IMR-90 (cell line): Measurements from ENCODE around the gene PPP1R1C. TPM values are rescaled to one million over a fixed set of nuclear protein-coding genes. Genes with fewer than 3 reads are reported as not detected.

Source experiments
- ATAC-seq: fragments of 200-7000 bp; cut with Tn5 transposase; 2 replicates; pipeline ENCODE4 v1.9.1; 2020; ENCODE audit warnings: low read depth, mild to moderate bottlenecking, moderate library complexity
- BruUV-seq: library from RNA; stranded (reverse); fragments of 400-500 nt; replicated peaks from 2 replicates; lab custom pipeline; 2021; lab: Mats Ljungman, UMichigan
- CTCF ChIA-PET: fragments of 300-600 bp; formaldehyde crosslinking; extraction: SDS; loops from one replicate; lab custom pipeline; 2021; ENCODE audit warnings: antibody characterized with exemption; lab: Yijun Ruan, JAX
- POLR2A ChIA-PET: fragments of 300-600 bp; sonication (Branson Sonifier 250); formaldehyde crosslinking; loops from one replicate; lab custom pipeline; 2022; ENCODE audit warnings: antibody characterized with exemption; ENCODE audit not compliant: unreplicated experiment; lab: Charles Lee
- DNase-seq: peaks from one replicate; pipeline ENCODE4 v3.0.0; 2013
- H2AFZ ChIP-seq: replicated peaks from 2 replicates; pipeline ENCODE3; 2013; ENCODE audit warnings: low read length, mild to moderate bottlenecking; ENCODE audit not compliant: poor library complexity
- H2AK5ac ChIP-seq: 2 replicates; pipeline ENCODE4 v1.6.1; 2013; ENCODE audit warnings: low read depth, low read length, inconsistent platforms
- H2AK9ac ChIP-seq: replicated peaks from 2 replicates; pipeline ENCODE3; 2013; ENCODE audit warnings: mild to moderate bottlenecking, low read depth, low read length, moderate library complexity; ENCODE audit not compliant: poor library complexity
- H2BK120ac ChIP-seq: 2 replicates; pipeline ENCODE4 v1.6.1; 2013; ENCODE audit warnings: low read depth, low read length, inconsistent platforms
- H2BK15ac ChIP-seq: 3 replicates; pipeline ENCODE4 v1.6.1; 2013; ENCODE audit warnings: low read depth, low read length, inconsistent platforms
- H2BK20ac ChIP-seq: 2 replicates; pipeline ENCODE4 v1.6.1; 2013; ENCODE audit warnings: low read depth, mild to moderate bottlenecking, inconsistent platforms, low read length, moderate library complexity
- H2BK5ac ChIP-seq: 2 replicates; pipeline ENCODE4 v1.6.1; 2013; ENCODE audit warnings: mild to moderate bottlenecking, low read depth, low read length, inconsistent platforms; ENCODE audit not compliant: poor library complexity, severe bottlenecking
- H3K14ac ChIP-seq: replicated peaks from 2 replicates; pipeline ENCODE4 v1.6.1; 2013; ENCODE audit warnings: low read depth, low read length, inconsistent platforms
- H3K18ac ChIP-seq: 2 replicates; pipeline ENCODE4 v1.6.1; 2013; ENCODE audit warnings: low read depth, low read length, control low read depth
- H3K23ac ChIP-seq: 2 replicates; pipeline ENCODE4 v1.6.1; 2013; ENCODE audit warnings: low read depth, low read length, inconsistent platforms
- H3K27ac ChIP-seq: 2 replicates; pipeline ENCODE4 v1.5.1; 2013; ENCODE audit warnings: mild to moderate bottlenecking, control low read depth, low read length; ENCODE audit not compliant: insufficient read depth
- H3K27me3 ChIP-seq: 2 replicates; pipeline ENCODE4 v1.6.1; 2013; ENCODE audit warnings: low read length; ENCODE audit not compliant: control insufficient read depth, insufficient read depth
- H3K36me3 ChIP-seq: 2 replicates; pipeline ENCODE4 v1.6.1; 2013; ENCODE audit warnings: low read length, mixed read lengths; ENCODE audit not compliant: control insufficient read depth, insufficient read depth
- H3K4ac ChIP-seq: 2 replicates; pipeline ENCODE4 v1.6.1; 2013; ENCODE audit warnings: low read depth, low read length, inconsistent platforms
- H3K4me1 ChIP-seq: 2 replicates; pipeline ENCODE4 v1.6.1; 2013; ENCODE audit warnings: low read length, mixed read lengths; ENCODE audit not compliant: control insufficient read depth, insufficient read depth
- H3K4me2 ChIP-seq: 2 replicates; pipeline ENCODE4 v1.6.1; 2013; ENCODE audit warnings: low read depth, mild to moderate bottlenecking, control low read depth, low read length, moderate library complexity
- H3K4me3 ChIP-seq: 2 replicates; pipeline ENCODE4 v1.5.1; 2013; ENCODE audit warnings: low read depth, mild to moderate bottlenecking, control low read depth, low read length, moderate library complexity; ENCODE audit not compliant: insufficient read depth
- H3K56ac ChIP-seq: 2 replicates; pipeline ENCODE4 v1.6.1; 2013; ENCODE audit warnings: low read length, inconsistent platforms; ENCODE audit not compliant: insufficient read depth; ENCODE audit errors: extremely low read depth
- H3K79me1 ChIP-seq, 2 experiments: 2 replicates each; pipeline ENCODE4 v1.6.1; 2013; ENCODE audit warnings: low read length in 2 of 2, inconsistent platforms in 1 of 2, low read depth in 1 of 2
- H3K9ac ChIP-seq: 2 replicates; pipeline ENCODE4 v1.6.1; 2013; ENCODE audit warnings: low read depth, low read length, control low read depth
- H3K9me1 ChIP-seq: 2 replicates; pipeline ENCODE4 v1.6.1; 2013; ENCODE audit warnings: low read length, inconsistent platforms; ENCODE audit not compliant: insufficient read depth
- H3K9me3 ChIP-seq: 2 replicates; pipeline ENCODE4 v1.6.1; 2013; ENCODE audit warnings: low read length; ENCODE audit not compliant: control insufficient read depth, insufficient read depth
- H4K20me1 ChIP-seq: 2 replicates; pipeline ENCODE4 v1.6.1; 2013; ENCODE audit warnings: low read length, inconsistent platforms; ENCODE audit not compliant: insufficient read depth
- H4K5ac ChIP-seq: 2 replicates; pipeline ENCODE4 v1.6.1; 2013; ENCODE audit warnings: mild to moderate bottlenecking, low read depth, low read length, control low read depth
- H4K8ac ChIP-seq, 2 experiments: 2 replicates each; pipeline ENCODE4 v1.6.1; 2013; ENCODE audit warnings: low read depth in 2 of 2, low read length in 2 of 2, control low read depth in 1 of 2, inconsistent platforms in 1 of 2
- H4K91ac ChIP-seq: 2 replicates; pipeline ENCODE4 v1.6.1; 2013; ENCODE audit warnings: low read depth, low read length, inconsistent platforms; ENCODE audit not compliant: insufficient read depth
- BHLHE40 ChIP-seq: fragments of 150-350 bp; IDR thresholded peaks from 2 replicates; pipeline ENCODE4 v1.6.1; 2016; ENCODE audit warnings: mild to moderate bottlenecking, low read depth, low read length
- CEBPB ChIP-seq: IDR thresholded peaks from 2 replicates; pipeline ENCODE4 v1.6.1; 2012; ENCODE audit warnings: low read depth, low read length, improper control_type of control experiment
- FOS ChIP-seq: fragments of 150-350 bp; IDR thresholded peaks from 2 replicates; pipeline ENCODE4 v1.6.1; 2016; ENCODE audit warnings: low read depth, low read length
- MAZ ChIP-seq: IDR thresholded peaks from 2 replicates; pipeline ENCODE4 v1.6.1; 2012; ENCODE audit warnings: low read depth, mild to moderate bottlenecking, low read length, improper control_type of control experiment, moderate library complexity, borderline replicate concordance
- MXI1 ChIP-seq: IDR thresholded peaks from 2 replicates; pipeline ENCODE4 v1.6.1; 2012; ENCODE audit warnings: low read depth, mild to moderate bottlenecking, low read length, moderate library complexity, borderline replicate concordance
- NFE2L2 ChIP-seq: fragments of 150-350 bp; IDR thresholded peaks from 2 replicates; pipeline ENCODE4 v1.6.1; 2016; ENCODE audit warnings: low read depth, mild to moderate bottlenecking, low read length
- POLR2A ChIP-seq: IDR thresholded peaks from 2 replicates; pipeline ENCODE4 v1.6.1; 2012; ENCODE audit warnings: mild to moderate bottlenecking, low read depth, low read length
- RAD21 ChIP-seq: IDR thresholded peaks from 2 replicates; pipeline ENCODE4 v1.6.1; 2012; ENCODE audit warnings: low read length, improper control_type of control experiment
- RFX5 ChIP-seq: IDR thresholded peaks from 2 replicates; pipeline ENCODE4 v1.8.0; 2012; ENCODE audit warnings: low read depth, mild to moderate bottlenecking, low read length, moderate library complexity
- SMC3 ChIP-seq: fragments of 150-350 bp; IDR thresholded peaks from 2 replicates; pipeline ENCODE4 v1.6.1; 2016; ENCODE audit warnings: low read depth, mild to moderate bottlenecking, antibody characterized with exemption, low read length, moderate library complexity
- whole genome bisulfite sequencing, 2 experiments: methylation state at CpG; one replicate each; pipeline versions ENCODE4 v1.1.5 to v1.1.7; 2013; ENCODE audit warnings: missing lambda C conversion rate in 2 of 2; ENCODE audit not compliant: insufficient read length in 1 of 2; ENCODE audit errors: extremely low coverage in 2 of 2; 5-methylcytosine and 5-hydroxymethylcytosine counted together
- dilution Hi-C: fragments of 300-500 bp; cut with HindIII; formaldehyde crosslinking; loops from one replicate; pipeline ENCODE4 v1.14.3; 2018; ENCODE audit warnings: low sequenced_read_pairs; ENCODE audit not compliant: unreplicated experiment
- in situ Hi-C: fragments of 300-500 bp; cut with MboI; formaldehyde crosslinking; loops from 3 replicates; pipeline ENCODE4 v1.14.3; 2019; ENCODE audit warnings: low sequenced_read_pairs, inconsistent platforms, mixed read lengths
- intact Hi-C: fragments of 100-400 bp; cut with micrococcal nuclease; formaldehyde crosslinking; loops from 2 replicates; pipeline ENCODE4 v1.10.0; 2022
- polyA plus RNA-seq, 3 experiments: library from polyadenylated mRNA; depleted of rRNA; stranded (reverse); fragments of >200 nt; gene quantifications; 2 replicates each; pipeline ENCODE4 v1.2.3, GENCODE V29; 2012; ENCODE audit warnings: low replicate concordance in 1 of 3
- total RNA-seq: library from RNA; depleted of rRNA; stranded (reverse); fragments of >200 nt; gene quantifications from 2 replicates; pipeline ENCODE4 v1.2.3, GENCODE V29; 2012
- TF ChIP-seq, protein P1 (sequence below): conservative IDR thresholded peaks from 2 replicates; pipeline ENCODE4 v1.5.1; 2012; ENCODE audit warnings: mild to moderate bottlenecking, low read depth, low read length, improper control_type of control experiment
- TF ChIP-seq, protein P2 (sequence below): fragments of 150-350 bp; IDR thresholded peaks from 2 replicates; pipeline ENCODE4 v1.6.1; 2017; ENCODE audit warnings: mild to moderate bottlenecking, antibody characterized with exemption, low read length, low read depth
- TF ChIP-seq, protein P3 (sequence below): fragments of 150-350 bp; IDR thresholded peaks from 2 replicates; pipeline ENCODE4 v1.6.1; 2016; ENCODE audit warnings: low read depth, mild to moderate bottlenecking, low read length, moderate library complexity, borderline replicate concordance

The PPP1R1C gene
- total and polyA plus RNA-seq, 2 of the 4 experiments (the other 2 are of a cell fraction): 0.10 to 0.36 TPM

DNA sequence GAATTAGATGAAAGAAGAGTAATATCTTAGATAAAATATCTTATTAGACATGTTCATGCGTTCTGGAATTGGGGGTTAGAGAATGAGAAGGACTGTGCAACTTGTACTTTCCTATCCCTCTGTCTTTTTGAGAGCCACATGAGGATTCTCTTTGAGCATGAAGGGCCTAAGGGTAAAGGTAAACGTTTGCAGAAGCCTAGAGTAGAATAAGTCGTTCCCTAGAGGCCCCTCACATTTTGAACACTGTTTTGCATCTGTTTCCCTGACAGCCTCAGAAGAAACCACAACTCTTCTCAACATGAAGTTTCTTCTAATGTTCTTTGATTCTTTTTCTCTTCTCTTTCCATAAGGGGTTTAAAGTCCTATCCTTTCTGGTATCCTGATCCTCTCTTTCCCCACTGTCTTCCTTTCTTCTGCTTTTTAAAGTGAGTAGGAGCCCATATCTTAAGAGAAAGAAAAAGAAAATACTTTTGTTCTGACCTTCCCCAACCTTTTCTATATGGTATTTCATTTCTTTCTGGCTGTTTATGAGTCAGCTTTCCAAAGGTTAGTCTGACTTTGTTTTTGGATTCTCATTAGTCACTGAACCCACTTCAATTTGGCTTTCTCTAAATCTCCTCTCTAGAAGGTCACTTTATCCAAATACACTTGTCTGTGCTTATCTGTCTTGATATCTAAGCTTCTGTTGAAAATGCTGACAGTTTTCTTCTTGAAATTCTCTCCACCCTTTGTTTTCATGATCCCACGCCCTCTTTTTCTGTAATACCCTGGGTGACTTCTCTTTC, 34.8 kb downstream of the PPP1R1C start:
- dilution Hi-C loops: no loop called here
- peaks cover 4% of the 10 kb centered on the region for H3K9me3 ChIP-seq

More for the DNA sequence above, 34.8 kb downstream of the PPP1R1C start:
- Histone ChIP-seq H2AK9ac (no peak overlapping the region), H3K23ac (no peak overlapping the region), H3K56ac (no peak overlapping the region), H2BK20ac (0 out of 2 replicates have a peak overlapping the region, but pooled peaks have one; percentile 31), H2AFZ (no peak overlapping the region), H3K9ac (no peak overlapping the region), H3K36me3 (no peaks in the 10 kb centered on the region), H3K4me2 (peak overlapping the region; percentile 38; the same call in 1 of the 2 replicates), H4K8ac (peak overlapping the region in 1 of 2 experiments; percentile 19; a peak in 2 of 4 replicates), H3K14ac (peak overlapping the region; percentile 38; the same call in 1 of the 2 replicates), H3K79me1 (no peaks in the 10 kb centered on the region), H3K4ac (no peak overlapping the region; the same call in 1 of the 2 replicates), H3K4me3 (no peak overlapping the region), H3K4me1 (no peaks in the 10 kb centered on the region), H3K27ac (peak overlapping the region; percentile 55; the same call in 1 of the 2 replicates), H2BK15ac (no peak overlapping the region), H2BK120ac (peak overlapping the region; percentile 44; the same call in 1 of the 2 replicates), H3K18ac (peak overlapping the region; percentile 28; the same call in 1 of the 2 replicates), H4K91ac (no peak overlapping the region), H2AK5ac (no peak overlapping the region), H4K5ac (no peak overlapping the region), H3K9me1 (no peaks in the 10 kb centered on the region), H3K27me3 (no peaks in the 10 kb centered on the region), H2BK5ac (peak overlapping the region; percentile 10), H4K20me1 (no peaks in the 10 kb centered on the region)
- BruUV-seq: no TSS peak
- intact Hi-C loops (no loop called here), in situ Hi-C loops (no loop called here)
- ChIA-PET CTCF (interaction anchor here (0.6 to 1.1 kb wide), 2 partner anchors 48 to 278 kb away, joined by 3 to 7 read pairs; no protein-coding TSS in a partner anchor), POLR2A (interaction anchor here (0.5 kb wide), 1 partner anchor 21 kb away, joined by 8 read pairs; no protein-coding TSS in a partner anchor)
- ATAC-seq (peak; percentile 77), DNase-seq (peak; percentile 66)
- TF ChIP-seq FOS: no peak; the same call in 1 of the 2 replicates
- no peak for TF ChIP-seq MAZ
- TF ChIP-seq POLR2A: no peak
- TF ChIP-seq RFX5: no peak
- no peak for TF ChIP-seq MXI1
- TF ChIP-seq NFE2L2: no peak
- TF ChIP-seq, protein P1, sequence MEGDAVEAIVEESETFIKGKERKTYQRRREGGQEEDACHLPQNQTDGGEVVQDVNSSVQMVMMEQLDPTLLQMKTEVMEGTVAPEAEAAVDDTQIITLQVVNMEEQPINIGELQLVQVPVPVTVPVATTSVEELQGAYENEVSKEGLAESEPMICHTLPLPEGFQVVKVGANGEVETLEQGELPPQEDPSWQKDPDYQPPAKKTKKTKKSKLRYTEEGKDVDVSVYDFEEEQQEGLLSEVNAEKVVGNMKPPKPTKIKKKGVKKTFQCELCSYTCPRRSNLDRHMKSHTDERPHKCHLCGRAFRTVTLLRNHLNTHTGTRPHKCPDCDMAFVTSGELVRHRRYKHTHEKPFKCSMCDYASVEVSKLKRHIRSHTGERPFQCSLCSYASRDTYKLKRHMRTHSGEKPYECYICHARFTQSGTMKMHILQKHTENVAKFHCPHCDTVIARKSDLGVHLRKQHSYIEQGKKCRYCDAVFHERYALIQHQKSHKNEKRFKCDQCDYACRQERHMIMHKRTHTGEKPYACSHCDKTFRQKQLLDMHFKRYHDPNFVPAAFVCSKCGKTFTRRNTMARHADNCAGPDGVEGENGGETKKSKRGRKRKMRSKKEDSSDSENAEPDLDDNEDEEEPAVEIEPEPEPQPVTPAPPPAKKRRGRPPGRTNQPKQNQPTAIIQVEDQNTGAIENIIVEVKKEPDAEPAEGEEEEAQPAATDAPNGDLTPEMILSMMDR: no peak
- TF ChIP-seq, protein P2, sequence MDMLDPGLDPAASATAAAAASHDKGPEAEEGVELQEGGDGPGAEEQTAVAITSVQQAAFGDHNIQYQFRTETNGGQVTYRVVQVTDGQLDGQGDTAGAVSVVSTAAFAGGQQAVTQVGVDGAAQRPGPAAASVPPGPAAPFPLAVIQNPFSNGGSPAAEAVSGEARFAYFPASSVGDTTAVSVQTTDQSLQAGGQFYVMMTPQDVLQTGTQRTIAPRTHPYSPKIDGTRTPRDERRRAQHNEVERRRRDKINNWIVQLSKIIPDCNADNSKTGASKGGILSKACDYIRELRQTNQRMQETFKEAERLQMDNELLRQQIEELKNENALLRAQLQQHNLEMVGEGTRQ: no peak
- TF ChIP-seq, protein P3, sequence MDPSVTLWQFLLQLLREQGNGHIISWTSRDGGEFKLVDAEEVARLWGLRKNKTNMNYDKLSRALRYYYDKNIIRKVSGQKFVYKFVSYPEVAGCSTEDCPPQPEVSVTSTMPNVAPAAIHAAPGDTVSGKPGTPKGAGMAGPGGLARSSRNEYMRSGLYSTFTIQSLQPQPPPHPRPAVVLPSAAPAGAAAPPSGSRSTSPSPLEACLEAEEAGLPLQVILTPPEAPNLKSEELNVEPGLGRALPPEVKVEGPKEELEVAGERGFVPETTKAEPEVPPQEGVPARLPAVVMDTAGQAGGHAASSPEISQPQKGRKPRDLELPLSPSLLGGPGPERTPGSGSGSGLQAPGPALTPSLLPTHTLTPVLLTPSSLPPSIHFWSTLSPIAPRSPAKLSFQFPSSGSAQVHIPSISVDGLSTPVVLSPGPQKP: no peak
- TF ChIP-seq RAD21: no peak
- no peak for TF ChIP-seq BHLHE40
- no peak for TF ChIP-seq CEBPB
- TF ChIP-seq SMC3: no peak
- no CpG with 5 or more reads among the region's 4 CpGs for WGBS, 2 experiments
